GM20431 (cell line): ENCODE results near the gene CFAP251.

Experiments used
- in situ Hi-C: fragments of 300-500 bp; cut with MseI, MboI; formaldehyde crosslinking; loops from one replicate; pipeline ENCODE4 v1.15.0; 2020; ENCODE audit warnings: low sequenced_read_pairs; ENCODE audit not compliant: unreplicated experiment

Gene CFAP251

DNA sequence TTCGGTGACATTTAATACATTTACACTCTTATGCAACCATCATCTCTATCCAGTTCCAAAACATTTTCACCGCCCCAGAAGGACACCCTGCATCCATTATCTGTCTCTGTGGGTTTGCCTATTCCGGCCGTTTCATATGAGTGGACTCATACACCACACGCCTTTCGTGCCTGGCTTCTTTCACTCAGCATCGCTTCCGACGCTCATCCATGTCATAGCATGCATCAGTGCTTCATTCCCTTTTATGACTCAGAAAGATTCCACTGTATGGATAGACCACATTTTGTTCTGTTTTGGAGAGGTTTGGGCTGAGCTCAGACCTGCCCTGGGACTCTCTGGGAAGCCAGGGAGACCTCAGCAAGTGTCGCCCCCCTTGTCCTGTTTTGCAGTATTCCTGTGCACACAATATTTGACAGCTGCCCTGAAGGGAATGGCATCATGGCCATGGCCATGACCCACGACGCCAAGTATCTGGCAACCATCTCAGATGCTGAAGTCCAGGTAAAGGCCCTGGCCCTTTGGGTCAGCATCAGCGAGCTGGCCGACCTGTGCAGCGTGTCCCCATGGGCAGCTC, 23.8 kb downstream of the CFAP251 start:
- in situ Hi-C loops, result no loop called here

DNA sequence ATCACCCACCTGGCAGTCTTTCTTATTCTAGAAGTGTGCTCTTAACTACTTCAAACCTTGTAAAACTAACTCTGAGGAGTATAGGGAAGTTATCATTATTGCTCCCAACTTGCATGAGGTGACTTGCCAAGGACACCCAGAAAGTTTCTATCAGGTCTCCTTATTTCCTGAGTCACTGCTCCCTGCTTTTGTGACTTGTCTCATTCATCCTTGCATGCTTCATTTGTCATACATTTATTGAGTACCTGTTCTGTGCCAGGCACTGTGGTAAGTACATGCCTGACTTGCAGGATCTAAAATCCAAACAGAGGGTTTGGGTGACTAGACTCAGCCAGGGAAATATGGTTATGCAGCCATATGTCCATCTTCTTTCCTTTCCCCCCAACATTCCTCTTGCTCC, 25.5 kb downstream of the CFAP251 start:
- in situ Hi-C loops, result no loop called here

DNA sequence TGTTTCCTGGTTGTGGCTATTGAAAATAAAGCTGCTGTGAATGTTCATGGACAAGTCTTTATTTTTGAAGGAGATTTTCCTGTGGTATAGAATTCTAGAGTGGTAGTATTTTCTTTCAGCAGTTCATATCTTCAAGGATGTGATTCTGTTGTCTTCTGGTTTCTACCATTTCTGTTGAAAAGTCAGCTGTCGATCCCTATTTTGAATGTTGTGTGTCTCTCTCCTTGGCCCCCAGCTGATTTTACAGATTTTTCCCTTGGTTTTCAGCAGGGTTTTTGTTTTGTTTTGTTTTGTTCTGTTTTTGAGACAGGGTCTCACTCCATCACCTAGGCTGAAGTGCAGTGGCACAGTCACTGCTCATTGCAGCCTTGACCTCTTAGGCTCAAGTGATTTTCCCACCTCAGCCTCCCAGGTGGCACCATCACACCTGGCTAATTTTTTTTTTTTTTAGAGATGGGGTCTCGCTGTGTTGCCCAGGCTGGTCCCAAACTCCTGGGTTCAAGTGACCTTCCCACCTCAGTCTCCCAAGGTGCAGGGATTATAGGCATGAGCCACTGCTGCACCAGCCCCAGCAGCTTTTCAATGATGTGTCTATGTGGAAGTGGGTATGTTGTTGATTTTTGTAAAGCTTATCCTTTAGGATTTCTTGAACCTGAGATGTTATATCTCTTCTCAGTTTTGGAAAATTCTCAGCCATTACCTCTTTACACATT, 28.1 kb downstream of the CFAP251 start:
- in situ Hi-C loops, result no loop called here

DNA sequence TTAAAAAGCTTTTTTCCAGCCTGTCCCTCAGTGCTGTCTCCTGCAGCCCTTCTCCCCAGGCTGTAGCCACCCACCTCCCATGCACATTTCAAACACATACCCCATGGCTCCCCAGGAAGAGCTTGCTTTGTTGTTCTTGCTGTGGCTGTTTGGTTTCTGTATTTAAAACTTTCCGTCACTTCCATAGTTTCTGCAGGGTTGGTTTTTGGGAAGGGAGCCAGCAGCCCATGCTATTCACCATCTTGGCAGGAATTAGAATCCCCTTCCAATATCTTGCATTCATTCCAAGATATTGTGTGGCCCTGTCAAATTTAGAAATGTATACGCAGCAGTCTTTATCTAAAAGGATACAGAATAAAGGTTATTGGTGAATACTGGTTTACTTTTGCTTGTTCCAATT, 29.6 kb downstream of the CFAP251 start:
- in situ Hi-C loops, result no loop called here

DNA sequence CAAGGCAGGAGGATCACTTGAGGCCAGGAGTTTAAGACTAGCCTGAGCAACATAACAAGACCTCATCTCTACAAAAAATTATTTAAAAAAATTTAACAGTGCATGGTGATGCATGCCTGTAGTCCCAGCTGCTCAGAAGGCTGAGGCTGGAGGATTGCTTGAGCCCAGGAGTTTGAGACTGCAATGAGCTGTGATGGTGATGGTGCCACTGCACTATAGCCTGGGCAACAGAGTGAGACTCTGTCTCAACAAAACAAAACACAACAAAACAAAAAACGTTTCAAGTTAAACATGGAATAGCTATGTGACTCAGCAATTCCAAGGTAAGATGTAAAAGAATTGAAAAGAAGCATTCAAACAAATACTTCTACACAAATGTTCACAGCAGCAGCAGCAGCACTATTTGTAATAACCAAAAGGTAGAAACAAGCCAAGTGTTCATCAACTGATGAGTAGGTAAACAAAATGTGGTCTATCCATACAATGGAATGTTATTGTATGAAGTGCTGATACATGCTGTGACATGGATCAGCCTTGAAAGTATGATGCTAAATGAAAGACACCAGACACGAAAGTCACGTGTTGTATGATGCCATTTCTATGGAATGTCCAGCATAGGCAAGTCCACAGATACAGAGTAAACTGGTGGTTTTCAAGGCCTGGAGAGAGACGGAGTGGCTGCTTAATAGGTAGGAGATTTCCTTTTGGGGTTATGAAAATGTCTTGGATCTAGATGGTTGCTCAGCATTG, 31.4 kb downstream of the CFAP251 start:
- in situ Hi-C loops, result no loop called here

DNA sequence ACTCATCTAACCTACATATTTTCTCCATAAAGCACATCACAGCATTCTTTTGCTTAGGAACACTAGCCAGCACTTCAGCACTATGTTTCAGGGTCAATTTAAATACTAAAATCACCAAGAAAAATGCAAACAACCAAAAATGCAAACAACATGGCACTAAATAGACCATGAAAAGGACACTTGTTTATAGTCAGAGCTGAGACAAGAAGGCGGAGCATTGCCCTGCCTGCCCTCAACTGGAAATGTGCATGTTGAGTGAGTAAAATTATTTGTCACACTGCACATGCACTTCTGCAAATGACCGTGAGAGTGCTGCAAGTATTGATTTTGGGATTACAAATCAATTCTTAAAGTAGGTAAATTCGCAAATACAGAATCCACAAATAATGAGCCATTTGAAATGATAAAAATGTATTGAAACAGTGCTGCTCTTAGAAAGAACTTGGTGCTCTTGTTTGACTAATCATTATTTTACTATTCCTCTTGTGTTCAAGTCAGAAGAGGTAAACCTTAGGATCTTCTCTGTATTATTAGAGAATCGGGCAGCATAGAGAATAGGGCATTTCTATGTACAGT, 34.8 kb downstream of the CFAP251 start:
- in situ Hi-C loops, result no loop called here

DNA sequence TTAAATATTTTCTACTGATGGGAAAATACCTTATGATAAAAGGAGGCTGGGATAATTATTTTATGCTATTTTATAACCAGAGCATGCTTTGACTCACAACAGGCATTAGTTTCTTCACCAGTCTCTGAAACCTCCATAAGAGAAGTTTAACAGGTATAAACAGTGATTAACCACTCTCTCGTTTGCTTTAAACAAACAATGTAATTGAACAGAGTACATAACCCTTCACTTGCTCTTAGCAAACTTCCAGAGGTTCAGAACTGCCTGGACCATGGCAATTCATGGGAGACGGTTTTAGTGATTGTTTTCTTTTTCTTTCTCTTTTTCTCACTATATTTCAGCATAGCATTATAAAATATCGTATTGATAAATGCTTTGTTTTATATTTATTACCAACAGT, 35.3 kb downstream of the CFAP251 start:
- in situ Hi-C loops, result no loop called here

DNA sequence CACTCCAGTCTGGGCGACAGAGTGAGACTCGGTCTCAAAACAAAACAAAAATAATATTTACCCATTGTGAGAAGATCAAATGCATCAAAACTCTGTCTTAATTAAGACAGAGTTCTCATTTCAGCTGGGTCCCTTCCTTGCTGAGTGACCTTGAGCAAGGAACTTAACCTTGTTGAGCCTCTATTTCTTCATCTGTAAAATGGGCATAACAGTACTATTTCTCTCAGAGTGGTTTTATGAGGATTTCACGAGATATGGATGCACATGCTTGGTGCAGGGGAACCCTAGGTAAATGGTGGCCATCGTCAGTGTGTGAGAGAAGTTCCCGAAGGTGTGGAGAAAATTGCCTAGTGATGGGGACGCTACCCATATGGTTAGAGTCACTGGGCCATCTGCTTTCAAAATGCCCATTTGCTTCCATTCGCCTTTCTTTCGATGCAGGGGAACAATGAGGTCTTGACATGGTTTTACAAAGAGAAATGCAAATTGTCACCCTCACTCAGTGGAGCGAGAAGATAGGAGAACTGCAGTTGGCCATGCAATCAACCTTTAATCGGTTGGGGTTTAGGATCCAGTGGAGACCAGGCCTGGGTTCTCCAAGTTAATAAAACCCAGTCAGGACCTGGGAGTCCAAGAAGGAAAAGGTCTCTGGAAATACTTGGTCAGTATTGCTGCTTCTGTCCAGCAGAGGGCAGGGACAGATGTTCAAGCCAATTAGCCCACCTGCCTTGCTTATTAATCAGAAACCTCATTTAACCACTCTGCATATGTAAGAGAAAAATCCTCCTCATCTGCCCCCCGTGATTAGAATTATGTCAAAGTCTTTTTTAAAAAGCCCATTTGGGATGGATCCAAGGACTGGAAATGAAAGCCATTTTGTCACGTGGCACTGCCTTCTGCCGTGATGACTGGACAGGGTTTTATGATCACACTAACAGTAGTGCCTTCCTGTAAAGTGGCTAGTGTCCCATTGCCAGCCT, 37.2 kb downstream of the CFAP251 start:
- in situ Hi-C loops, result no loop called here

DNA sequence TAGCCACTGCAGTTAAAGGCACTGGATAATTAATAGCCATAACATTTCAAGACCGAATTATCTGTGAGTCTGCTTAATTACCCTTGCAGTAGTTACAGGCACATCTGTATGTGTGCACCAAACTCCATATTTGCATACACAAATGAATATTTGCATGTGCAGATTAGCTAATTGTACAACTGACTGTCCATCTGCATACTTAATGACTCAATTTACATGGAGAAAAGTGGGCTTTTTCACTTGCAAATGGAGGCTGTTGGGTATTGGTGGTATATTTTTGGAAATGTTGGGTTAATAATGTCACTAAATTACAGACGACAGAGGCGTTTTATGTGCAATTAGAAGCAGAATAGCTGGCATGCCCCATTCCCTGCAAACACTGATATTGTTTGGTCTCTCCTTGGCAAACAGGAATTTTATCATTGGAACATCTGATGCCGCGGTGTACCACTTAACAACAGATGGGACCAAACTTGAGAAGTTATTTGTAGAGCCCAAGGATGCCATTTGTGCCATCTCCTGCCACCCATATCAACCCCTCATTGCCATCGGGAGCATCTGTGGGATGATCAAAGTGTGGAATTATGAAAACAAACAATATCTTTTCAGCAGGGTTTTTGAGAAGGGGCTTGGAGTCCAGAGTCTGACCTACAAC, 39.6 kb downstream of the CFAP251 start:
- in situ Hi-C loops, result no loop called here

DNA sequence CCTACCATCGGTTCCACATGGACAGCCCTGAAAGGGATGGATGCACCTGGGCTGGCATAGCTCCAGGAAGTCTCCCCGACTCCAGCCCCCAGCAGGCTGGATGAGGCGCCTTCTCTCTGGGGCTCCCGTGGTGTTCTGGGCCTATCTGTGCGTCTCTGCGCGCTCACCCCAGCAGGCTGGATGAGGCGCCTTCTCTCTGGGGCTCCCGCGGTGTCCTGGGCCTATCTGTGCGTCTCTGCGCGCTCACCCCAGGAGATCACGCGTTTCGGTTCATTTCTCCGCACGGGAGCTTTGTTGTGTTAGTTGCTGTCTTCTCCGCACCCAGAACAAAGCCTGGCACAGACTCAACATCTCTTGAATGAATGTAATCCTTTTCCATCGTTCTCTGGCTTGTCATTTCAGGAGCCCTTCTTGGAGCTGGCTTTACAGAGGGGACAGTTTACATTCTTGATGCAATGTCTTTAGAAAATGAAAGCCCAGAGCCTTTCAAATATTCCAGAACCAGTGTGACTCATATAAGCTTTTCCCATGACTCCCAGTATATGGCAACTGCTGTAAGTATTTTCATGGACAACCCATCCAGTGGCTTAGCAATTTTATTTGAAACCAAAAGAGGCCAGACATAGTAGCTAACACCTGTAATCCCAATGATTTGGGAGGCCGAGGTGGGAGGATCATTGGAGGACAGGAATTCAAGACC, 40.3 kb downstream of the CFAP251 start:
- in situ Hi-C loops, result no loop called here

DNA sequence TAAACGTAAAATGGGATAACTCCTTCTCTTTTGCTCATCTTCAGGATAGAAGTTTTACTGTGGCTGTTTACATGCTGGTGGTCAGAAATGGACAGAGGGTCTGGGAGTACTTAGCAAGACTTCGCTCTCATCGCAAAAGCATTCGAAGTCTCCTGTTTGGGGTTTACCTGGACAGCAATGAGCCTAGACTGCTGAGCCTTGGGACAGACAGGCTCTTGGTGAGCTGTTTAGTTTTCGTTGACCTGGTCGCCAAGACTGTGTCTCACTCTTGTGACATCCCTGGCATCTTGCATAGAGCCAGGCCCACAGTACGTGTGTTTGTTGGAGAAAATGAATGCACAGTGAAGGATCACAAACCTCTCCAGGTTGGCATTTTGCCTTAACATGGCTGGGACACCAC, 42.1 kb downstream of the CFAP251 start:
- in situ Hi-C loops, result no loop called here

DNA sequence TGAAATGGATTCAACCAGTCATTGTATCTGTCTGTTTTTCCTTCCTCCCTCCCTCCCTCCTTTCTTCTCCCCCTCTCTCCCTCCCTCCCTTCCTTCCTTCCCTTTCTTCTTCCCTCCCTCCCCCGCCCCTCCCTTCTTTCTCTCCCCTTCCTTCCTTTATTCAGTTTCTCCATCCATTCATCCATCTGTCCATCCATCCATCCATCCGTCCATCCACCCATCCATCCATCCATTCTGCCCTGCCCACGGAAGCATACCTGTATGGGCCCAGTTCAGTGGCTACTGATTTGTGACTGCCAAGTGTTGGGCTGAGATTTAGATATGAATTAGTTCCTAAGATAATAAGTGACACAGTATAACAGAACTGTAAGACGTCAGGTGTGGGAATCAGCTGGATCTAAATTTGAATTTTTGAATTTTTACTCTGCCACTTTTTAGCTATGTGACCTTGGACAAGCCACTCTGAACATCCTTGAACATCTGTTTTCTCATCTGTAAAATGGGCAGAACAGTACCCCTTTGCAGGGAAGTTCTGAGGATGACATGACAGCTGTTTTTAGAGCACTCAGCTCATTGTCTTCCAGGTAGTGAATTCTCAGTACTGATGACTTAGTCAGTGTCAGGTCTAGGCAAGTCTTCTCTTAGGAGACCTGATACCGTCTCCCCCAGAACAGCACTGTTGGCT, 42.9 kb downstream of the CFAP251 start:
- in situ Hi-C loops, result no loop called here

DNA sequence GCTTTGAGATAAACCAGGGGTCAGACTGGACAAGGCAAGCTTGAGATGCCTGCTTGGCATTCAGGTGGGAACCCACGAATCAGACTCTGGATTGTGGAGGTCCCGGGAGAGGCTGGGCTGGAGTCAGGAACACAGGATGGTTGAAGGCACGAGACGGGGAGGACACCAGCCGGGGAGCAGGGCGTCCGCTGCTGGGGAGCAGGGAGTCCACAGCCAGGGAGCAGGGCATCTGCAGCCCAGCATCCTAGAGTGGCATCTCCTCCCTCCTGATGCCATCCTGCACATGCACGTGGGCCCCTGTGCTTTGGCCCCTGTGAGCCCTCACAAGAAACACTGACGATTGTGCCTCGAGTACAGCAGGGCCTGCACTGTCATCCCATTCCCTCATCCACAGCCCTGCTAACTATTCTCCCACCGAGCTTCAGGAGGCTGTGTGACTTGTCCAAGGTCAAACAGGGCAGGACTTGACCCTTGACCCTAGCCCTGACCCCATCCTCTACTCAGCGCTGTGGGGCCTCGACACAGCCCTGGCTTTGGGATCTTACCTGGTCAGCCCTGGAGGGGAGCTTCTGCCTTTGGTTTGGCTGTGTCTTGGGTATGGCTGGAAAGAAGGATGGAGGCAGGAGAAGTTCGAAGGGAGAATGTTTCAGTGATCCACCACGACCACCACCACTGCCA, 45.1 kb downstream of the CFAP251 start:
- in situ Hi-C loops, result no loop called here

DNA sequence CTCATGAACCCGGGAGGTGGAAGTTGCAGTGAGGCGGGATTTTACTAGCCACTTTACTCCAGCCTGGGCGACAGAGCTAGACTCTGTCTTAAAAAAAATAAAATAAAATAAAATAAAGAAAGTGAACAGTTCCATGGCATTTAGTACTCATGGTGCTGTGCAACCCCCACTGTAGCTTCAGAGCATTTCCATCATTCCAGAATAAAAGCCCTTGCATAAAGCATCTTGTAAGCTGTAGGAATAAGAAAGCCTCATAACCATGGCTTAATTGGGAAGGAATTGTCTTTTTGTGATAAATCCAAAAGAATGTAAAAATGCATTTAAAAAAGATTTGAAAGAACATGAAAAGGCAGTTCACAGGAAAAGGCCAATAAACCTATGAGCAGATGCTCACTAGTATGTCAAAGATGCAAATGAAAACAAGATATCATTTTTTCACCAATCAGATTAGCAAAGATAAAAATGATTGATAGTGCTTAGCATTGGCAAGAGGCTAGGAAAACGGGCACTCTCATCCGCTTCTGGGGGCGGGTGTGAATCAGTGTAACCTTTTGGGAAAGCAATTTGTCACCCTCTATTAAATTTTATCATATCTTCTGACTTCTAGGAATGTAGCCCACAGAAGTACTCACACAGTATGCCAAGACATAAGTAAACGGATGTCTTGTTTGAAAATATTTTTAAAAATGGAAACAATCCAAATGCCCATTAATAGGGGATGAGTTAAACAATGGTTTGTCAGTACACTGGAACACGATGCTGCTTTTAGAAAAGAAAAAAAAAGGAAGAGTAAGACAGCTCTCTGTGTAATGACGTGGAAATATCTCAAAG, 46.6 kb downstream of the CFAP251 start:
- in situ Hi-C loops, result no loop called here

DNA sequence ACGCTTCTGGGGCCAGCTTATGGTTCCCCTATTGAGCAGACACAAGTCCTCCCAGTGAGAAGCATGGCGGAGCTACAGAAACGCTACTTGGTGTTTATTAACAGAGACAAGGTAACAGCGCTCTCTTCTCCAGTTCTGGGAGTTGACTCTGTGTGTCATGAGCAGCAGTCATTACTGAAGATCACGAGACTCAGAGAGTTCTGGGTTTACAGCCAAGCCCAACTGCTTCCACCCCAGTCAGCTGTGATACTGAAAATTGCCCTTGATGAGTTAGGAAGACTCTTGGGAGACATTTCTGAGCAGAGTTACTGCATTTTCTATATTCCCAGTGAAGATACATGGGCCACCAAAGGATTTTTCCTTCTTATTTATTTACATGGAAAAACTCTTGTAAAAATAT, 48.6 kb downstream of the CFAP251 start:
- in situ Hi-C loops, result no loop called here

DNA sequence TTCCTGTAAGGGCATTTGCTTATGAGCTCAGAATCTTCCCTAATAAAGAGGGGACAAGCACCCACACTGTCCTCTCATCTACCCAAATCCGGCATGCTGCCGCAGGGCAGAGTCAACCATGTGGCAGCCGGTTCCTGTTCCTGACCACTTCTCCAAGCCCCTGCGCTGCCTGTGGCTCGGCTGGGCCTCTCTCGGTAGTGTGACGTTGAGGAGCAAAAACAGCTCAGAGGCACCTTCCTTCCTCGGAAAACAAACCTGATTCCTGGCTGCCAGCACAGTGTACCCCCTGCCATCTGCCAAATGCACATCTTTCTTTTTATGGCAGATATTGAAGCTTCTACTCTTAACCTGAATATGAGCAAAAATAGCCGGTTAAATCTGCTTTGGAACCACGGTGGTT, 50.5 kb downstream of the CFAP251 start:
- in situ Hi-C loops, result no loop called here

DNA sequence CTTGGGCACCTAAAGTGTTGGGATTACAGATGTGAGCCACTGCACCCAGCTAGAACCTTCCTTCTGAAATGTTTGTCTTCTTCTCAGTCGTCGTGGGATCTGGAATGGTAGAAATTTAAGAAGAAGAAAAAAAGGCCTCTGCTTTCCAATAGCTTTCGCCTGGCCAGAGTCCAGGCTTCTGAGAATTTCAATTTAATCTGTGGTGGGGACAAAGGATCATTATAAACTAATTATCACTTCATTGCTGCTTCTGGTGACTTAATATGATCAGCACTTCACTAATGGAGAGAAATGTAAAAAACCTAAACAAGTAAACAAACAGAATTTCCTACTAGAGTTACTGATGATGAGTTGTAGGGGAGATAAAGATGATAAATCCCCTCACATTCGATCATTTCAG, 51.3 kb downstream of the CFAP251 start:
- in situ Hi-C loops, result no loop called here
